Skeletal muscle tissue (tissue), 4 donors: ENCODE measurements around the gene MBOAT1. TPM values are rescaled to one million over a fixed set of nuclear protein-coding genes. Genes with fewer than 3 reads are reported as not detected.
A peak's percentile ranks its signal among the peaks of the same experiment; 100 is the strongest.

ENCODE experiments used
- H3K27ac ChIP-seq: one replicate; pipeline ENCODE4 v1.7.0; 2013; ENCODE audit warnings: mild to moderate bottlenecking, low read depth, low read length, inconsistent platforms
- H3K27me3 ChIP-seq, 3 donors: one replicate each; pipeline ENCODE4 v1.7.0; 2013; ENCODE audit warnings: low read length in 3 of 3; ENCODE audit not compliant: control insufficient read depth in 3 of 3, insufficient read depth in 3 of 3
- H3K36me3 ChIP-seq, 3 donors: one replicate each; pipeline ENCODE4 v1.7.0; 2013; ENCODE audit warnings: low read length in 3 of 3; ENCODE audit not compliant: control insufficient read depth in 3 of 3, insufficient read depth in 3 of 3
- H3K4me1 ChIP-seq, 3 donors: one replicate each; pipeline ENCODE4 v1.7.0; 2013; ENCODE audit warnings: low read length in 3 of 3, mild to moderate bottlenecking in 3 of 3; ENCODE audit not compliant: control insufficient read depth in 3 of 3, insufficient read depth in 3 of 3
- H3K4me3 ChIP-seq, 3 donors: one replicate each; pipeline ENCODE4 v1.7.0; 2013; ENCODE audit warnings: low read length in 3 of 3
- H3K9ac ChIP-seq, 3 donors: one replicate each; pipeline ENCODE4 v1.7.0; 2013; ENCODE audit warnings: low read length in 3 of 3, mild to moderate bottlenecking in 3 of 3, moderate library complexity in 2 of 3, low read depth in 1 of 3
- H3K9me3 ChIP-seq, 3 donors: one replicate each; pipeline ENCODE4 v1.7.0; 2013; ENCODE audit warnings: low read length in 3 of 3; ENCODE audit not compliant: control insufficient read depth in 3 of 3
- total RNA-seq: library from RNA; depleted of rRNA; stranded (reverse); fragments of >200 nt; gene quantifications from one replicate; pipeline ENCODE4 v1.2.3, GENCODE V29; 2014
- donor health status: Osteomylitis.

Gene MBOAT1
- total RNA-seq, 1 donor from 2014 or later, result 8.9 TPM

- no peaks in the 10 kb centered on the region for H3K36me3 ChIP-seq
- peaks cover 2 to 5% (median 4%) of the 10 kb centered on the region in 3 donors for H3K4me1 ChIP-seq
- no peak overlapping the region for H3K9ac ChIP-seq
- no peak overlapping the region for H3K27ac ChIP-seq
- no peaks in the 10 kb centered on the region for H3K27me3 ChIP-seq
- no peak overlapping the region for H3K4me3 ChIP-seq
- H3K9me3 ChIP-seq, result no peaks in the 10 kb centered on the region
These were observed 38.2 kb downstream of the MBOAT1 start for GRCh38 chr6:20173833-20174792.

GRCh38 chr6:20172842-20173456 lies 39.3 kb downstream of the MBOAT1 start:
- Histone ChIP-seq H3K27ac (no peak overlapping the region), H3K4me1 (peaks cover 2 to 5% (median 4%) of the 10 kb centered on the region in 3 donors), H3K27me3 (no peaks in the 10 kb centered on the region), H3K4me3 (no peak overlapping the region), H3K36me3 (no peaks in the 10 kb centered on the region), H3K9ac (no peak overlapping the region), H3K9me3 (no peaks in the 10 kb centered on the region)

GRCh38 chr6:20170455-20171148 lies 41.7 kb downstream of the MBOAT1 start:
- H3K27ac ChIP-seq, result no peak overlapping the region
- H3K36me3 ChIP-seq, result no peaks in the 10 kb centered on the region
- H3K9ac ChIP-seq, result no peak overlapping the region
- no peaks in the 10 kb centered on the region for H3K9me3 ChIP-seq
- no peaks in the 10 kb centered on the region for H3K27me3 ChIP-seq
- peaks cover 2 to 5% (median 4%) of the 10 kb centered on the region in 3 donors for H3K4me1 ChIP-seq
- H3K4me3 ChIP-seq, result no peak overlapping the region

- Histone ChIP-seq H3K27me3 (no peaks in the 10 kb centered on the region), H3K4me1 (peaks cover 2 to 5% (median 4%) of the 10 kb centered on the region in 3 donors), H3K27ac (no peak overlapping the region), H3K36me3 (no peaks in the 10 kb centered on the region), H3K9ac (no peak overlapping the region), H3K4me3 (no peak overlapping the region), H3K9me3 (no peaks in the 10 kb centered on the region)
These were observed 42.5 kb downstream of the MBOAT1 start for GRCh38 chr6:20169786-20170185.

- Histone ChIP-seq H3K9me3 (no peaks in the 10 kb centered on the region), H3K36me3 (no peaks in the 10 kb centered on the region), H3K4me1 (peaks cover 2 to 5% (median 4%) of the 10 kb centered on the region in 3 donors), H3K27ac (peak overlapping the region; percentile 19), H3K27me3 (no peaks in the 10 kb centered on the region), H3K4me3 (no peak overlapping the region), H3K9ac (no peak overlapping the region)
These were observed 43.1 kb downstream of the MBOAT1 start for GRCh38 chr6:20169119-20169557.

- H3K4me3 ChIP-seq, result no peak overlapping the region
- no peak overlapping the region for H3K27ac ChIP-seq
- no peaks in the 10 kb centered on the region for H3K27me3 ChIP-seq
- no peaks in the 10 kb centered on the region for H3K36me3 ChIP-seq
- no peaks in the 10 kb centered on the region for H3K9me3 ChIP-seq
- no peak overlapping the region for H3K9ac ChIP-seq
- H3K4me1 ChIP-seq, result peaks cover 2 to 5% (median 4%) of the 10 kb centered on the region in 3 donors
These were observed 43.6 kb downstream of the MBOAT1 start for GRCh38 chr6:20168690-20169089.

- H3K9ac ChIP-seq, result no peak overlapping the region
- no peaks in the 10 kb centered on the region for H3K9me3 ChIP-seq
- no peak overlapping the region for H3K4me3 ChIP-seq
- H3K4me1 ChIP-seq, result peaks cover 2 to 5% (median 4%) of the 10 kb centered on the region in 3 donors
- H3K36me3 ChIP-seq, result no peaks in the 10 kb centered on the region
- H3K27me3 ChIP-seq, result no peaks in the 10 kb centered on the region
- H3K27ac ChIP-seq, result no peak overlapping the region
These were observed 44.7 kb downstream of the MBOAT1 start for GRCh38 chr6:20167601-20168000.

- no peak overlapping the region for H3K27ac ChIP-seq
- H3K9ac ChIP-seq, result no peak overlapping the region
- no peaks in the 10 kb centered on the region for H3K27me3 ChIP-seq
- H3K4me3 ChIP-seq, result no peak overlapping the region
- no peaks in the 10 kb centered on the region for H3K36me3 ChIP-seq
- no peaks in the 10 kb centered on the region for H3K9me3 ChIP-seq
- H3K4me1 ChIP-seq, result peaks cover 2 to 5% (median 4%) of the 10 kb centered on the region in 3 donors
These were observed 46.1 kb downstream of the MBOAT1 start for GRCh38 chr6:20166210-20166609.

- H3K27ac ChIP-seq, result no peak overlapping the region
- H3K4me3 ChIP-seq, result no peak overlapping the region
- no peaks in the 10 kb centered on the region for H3K4me1 ChIP-seq
- H3K9me3 ChIP-seq, result no peaks in the 10 kb centered on the region
- H3K36me3 ChIP-seq, result no peaks in the 10 kb centered on the region
- no peaks in the 10 kb centered on the region for H3K27me3 ChIP-seq
- no peak overlapping the region for H3K9ac ChIP-seq
These were observed 49.8 kb downstream of the MBOAT1 start for GRCh38 chr6:20162515-20162914.
